GM18907 (cell line): ENCODE data around the gene CACNA2D3.

Experiments
- ATAC-seq: cut with Tn5 transposase; IDR thresholded peaks from one replicate; pipeline ENCODE4 v1.9.1; 2021; ENCODE audit warnings: mild to moderate bottlenecking, moderate library complexity; ENCODE audit not compliant: unreplicated experiment

CACNA2D3 gene

DNA sequence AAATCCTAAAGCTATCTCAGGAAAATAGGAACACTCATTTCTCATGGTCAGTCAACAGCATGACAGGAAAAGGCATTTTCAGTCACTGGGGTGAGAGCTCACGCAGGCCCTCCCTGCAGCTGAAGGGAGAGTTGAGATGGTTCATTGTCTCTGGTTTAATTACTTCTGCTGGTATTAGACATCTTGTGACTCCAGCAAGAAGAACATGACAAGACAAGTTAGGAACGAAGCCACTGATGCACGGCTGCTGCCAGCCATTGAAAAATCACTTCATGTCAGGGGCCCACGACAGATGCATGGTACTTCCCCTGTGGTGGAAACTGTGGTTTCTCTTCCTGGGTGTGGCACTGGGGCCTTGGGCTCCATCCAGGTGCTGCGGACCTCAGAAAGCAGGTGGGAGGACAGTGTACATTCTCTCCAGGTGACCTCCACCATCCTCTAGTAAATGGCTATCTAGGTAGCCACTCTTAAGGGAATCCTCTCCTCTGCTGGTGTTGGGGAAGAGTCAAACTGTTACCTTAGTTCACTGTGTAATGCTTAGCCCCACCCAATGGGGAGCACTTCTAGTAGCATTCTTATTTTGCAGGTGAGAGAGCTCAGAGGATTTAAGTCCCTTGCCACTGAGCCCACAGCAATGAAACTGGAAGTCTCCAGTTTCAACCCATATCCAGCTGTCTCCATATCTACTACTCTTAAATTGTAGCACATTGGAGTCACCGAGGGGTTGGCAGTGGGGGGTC, 531.3 kb downstream of the CACNA2D3 start:
- ATAC-seq = no peak

DNA sequence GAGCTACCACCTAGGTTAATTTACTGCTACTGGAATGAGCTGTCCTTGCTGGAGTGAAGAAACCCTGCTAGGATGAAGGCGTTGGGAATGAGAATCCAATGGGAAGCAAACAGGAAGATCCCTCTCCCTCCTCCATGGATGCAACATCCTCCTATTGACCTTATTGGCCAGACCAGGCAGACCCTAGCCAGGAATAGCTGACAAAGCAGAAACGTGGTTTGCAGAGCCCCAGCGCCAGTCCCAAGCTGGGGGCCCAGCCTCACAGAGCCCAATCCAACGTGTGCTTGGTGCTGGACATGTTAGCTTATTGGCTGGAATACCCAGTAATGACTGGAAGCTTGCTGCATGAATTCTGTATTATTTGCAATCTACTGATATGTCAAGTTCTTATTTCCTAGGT, 532.4 kb downstream of the CACNA2D3 start:
- ATAC-seq = no peak

GRCh38 chr3:54659347-54659746, 537.0 kb downstream of the CACNA2D3 start:
- no peak for ATAC-seq

DNA sequence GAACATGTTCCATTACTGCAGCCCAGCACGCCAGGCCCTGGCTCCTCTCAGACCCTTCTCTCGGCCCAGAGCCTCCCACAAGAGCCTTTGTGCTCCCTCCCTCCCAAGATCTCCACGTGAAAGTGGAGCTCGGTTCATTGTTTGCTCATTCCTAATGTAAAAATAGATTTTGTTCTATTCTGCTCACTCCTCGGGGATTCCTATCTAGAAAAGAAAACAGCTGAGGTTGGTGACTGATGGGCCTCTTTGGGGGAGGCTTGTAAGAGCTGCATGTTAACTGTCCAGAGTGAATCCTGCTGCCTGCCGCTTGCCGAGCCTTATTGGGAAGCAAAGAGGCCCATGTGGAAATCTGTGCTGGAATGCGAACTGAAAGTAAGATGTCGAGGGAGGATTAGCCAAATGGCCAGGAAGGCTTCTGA, 538.4 kb downstream of the CACNA2D3 start:
- no peak for ATAC-seq

DNA sequence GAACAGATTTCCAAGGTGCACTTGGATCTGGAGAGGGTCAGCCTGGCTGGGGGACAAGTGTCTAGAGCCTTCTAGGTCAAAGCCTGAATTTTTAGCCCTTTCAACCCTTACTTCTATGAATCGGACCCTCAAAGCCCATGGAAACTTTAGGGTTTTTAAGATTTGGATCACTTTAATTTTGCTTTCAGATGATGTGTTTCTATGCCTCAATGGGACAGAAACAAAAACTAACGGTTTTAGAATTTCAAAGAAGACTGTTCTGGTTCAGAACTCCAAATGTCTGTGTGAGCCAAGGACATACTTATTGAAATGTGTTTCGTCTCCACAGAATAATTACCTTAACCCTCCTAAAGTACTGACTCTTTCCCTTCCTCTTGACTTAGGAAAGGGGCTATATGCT, 538.8 kb downstream of the CACNA2D3 start:
- no peak for ATAC-seq

DNA sequence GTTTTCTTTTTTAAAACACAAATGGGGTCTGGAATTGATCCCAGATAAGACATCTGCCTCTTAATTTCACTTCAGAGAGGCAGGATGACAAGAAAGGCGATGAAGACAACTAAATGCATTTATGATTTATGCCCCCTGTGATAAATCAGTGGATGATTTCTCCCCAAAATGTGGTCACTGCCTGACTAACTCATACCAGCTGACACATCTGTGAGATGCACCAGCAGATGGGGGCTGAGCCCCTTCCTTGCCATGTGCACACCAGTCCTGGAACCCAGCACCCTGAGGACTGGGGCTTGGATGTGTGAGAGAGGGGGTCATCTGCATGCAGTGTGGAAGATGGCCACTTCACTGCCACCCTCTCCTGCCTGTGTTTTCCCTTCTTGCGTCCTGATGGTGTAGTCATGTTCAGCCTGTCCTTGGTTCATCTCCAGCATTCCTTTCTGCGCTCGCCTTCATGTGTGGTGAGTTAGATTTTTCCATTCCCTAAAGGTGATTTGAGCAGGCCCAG, 541.2 kb downstream of the CACNA2D3 start:
- ATAC-seq = no peak

DNA sequence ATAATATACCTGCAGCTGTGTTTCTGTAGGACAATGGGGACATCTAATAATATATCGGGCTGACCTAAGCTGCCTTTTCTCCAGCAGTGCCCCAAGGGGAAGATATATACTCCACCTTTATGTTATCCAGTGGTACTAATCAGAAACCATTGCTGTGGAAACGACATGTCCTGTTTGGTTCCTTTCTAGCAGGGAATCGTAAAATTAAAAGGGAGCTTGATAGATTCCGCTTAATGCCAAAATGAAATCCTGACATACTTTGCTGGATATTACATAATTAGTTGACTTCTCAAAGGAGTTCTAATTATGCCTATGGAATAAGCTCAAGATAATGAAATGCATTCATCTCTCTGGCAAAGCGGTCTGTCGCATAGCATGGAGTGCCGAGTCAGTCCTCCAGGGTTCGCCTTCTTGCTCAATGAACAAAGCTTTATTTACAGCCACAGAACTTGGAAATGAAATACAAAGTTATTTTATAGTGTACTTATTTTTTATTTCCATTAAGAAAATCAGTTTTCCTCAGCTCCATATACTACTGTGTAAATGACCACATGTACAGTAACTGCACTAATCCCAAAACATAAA, 542.8 kb downstream of the CACNA2D3 start:
- ATAC-seq = no peak

- no peak for ATAC-seq
Observed at GRCh38 chr3:54668236-54668635, 545.9 kb downstream of the CACNA2D3 start.

GRCh38 chr3:54670201-54671000, 548.0 kb downstream of the CACNA2D3 start:
- no peak for ATAC-seq

- no peak for ATAC-seq
Observed at GRCh38 chr3:54671511-54671910, 549.2 kb downstream of the CACNA2D3 start.

DNA sequence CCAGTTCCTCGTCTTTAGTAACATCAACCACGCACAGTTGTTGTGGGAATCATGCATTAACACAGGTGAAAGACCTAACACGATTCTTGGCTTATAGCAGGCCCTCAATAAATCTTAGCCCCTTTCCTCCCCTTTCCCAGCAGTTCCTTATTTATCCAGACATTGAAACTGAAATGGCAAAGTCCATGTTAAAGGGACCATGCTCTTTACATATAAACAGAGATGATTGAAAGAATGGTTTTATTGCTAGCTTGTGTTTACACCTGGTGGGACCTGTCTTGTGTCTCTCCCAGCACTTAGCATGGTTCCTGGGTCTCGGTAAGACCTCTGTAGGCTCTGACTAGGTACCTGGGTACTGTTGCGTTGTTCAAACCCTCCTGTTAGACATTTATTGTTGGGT, 553.7 kb downstream of the CACNA2D3 start:
- no peak for ATAC-seq

DNA sequence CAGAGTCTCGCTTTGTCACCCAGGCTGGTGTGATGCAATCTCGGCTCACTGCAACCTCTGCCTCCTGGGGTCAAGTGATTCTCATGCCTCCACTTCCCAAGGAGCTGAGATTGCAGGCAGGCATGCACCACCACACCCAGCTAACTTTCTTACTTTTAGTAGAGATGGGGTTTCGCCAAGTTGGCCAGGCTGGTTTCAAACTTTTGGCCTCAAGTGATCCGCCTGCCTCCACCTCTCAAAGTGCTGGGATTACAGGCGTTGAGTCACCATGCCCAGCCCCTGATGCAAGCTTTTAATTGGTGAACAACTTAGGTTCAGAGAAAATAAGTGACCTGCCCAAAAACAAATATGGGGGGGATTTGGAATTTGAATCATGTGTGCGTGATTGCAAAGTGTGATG, 559.4 kb downstream of the CACNA2D3 start:
- no peak for ATAC-seq

GRCh38 chr3:54685213-54685612, 562.9 kb downstream of the CACNA2D3 start:
- ATAC-seq = no peak

GRCh38 chr3:54691289-54691771, 569.0 kb downstream of the CACNA2D3 start:
- no peak for ATAC-seq

DNA sequence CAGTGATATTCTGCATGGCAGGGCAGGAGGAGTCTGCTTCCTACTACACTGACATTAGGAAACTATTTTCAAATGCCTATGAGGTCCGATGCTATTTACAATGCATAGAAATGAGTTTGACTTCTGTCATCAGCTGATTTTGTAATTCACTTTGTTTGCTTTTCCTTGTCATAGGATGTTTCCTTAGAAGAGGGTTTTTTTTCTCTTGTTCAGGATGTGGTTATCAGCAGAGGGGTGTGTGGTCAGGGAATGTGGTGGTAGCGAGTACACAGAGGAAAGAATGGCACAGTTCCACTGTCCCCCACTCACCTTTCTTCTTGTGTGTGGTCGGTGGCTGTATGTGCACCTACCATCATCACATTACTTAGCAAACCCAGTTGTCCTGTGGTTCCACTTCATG, 574.0 kb downstream of the CACNA2D3 start:
- ATAC-seq = no peak

- ATAC-seq = no peak
Observed at GRCh38 chr3:54698054-54698453, 575.7 kb downstream of the CACNA2D3 start.

DNA sequence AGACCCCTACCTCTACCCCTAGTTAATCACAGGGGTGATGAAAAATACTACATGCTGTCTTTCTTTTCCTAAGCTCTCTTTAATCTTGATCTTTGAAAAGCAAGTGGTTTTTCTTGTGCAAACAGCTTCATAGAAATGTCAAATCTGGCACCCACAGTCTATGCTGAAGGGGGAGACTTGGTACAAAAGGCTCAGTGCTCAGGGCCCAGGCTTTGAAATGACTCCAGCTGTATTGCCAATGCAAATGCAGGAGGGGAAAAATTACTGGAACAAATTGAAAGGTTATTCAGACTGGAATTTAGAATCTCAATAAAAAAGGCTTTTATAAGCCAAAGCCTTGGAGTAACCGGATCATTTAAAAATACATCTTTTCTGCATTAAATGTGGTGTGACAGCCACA, 581.6 kb downstream of the CACNA2D3 start:
- ATAC-seq = no peak

DNA sequence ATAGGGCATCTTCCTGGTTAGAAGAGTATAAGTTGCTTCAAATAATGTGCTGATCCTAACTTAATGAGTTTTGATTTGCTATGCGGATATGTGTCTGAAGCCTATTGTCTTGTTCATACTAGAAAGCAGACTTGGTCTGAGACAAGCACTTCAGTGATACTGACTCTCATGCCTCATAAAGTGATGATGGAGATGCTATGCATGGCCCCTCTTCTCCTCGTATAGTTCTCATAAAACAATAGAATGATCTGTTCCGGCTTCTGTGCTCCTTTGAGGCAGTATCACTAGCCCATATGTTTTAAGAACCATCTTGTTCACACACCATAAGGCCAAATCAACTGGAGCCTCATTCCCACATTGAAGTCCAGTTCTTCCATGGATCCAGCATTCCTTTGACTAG, 583.4 kb downstream of the CACNA2D3 start:
- no peak for ATAC-seq

GRCh38 chr3:54706738-54707137, 584.4 kb downstream of the CACNA2D3 start:
- ATAC-seq = no peak

DNA sequence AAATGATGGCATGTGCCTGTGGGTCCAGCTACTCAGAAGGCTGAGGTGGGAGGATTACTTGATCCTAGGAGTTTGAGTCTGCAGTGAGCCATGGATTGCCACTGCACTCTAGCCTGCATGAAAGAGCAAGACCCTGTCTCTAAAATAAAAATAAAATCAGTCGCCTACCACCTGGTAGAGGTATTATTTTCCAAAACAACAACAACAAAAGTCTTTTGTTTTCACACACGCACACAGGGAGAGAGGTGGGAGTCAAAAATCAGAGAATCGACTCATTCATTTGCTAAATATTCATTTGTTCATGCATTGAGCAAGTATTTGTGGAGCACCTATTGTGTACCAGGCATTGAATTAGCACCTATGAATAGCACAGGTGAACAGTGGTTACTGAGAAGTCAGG, 587.4 kb downstream of the CACNA2D3 start:
- no peak for ATAC-seq

DNA sequence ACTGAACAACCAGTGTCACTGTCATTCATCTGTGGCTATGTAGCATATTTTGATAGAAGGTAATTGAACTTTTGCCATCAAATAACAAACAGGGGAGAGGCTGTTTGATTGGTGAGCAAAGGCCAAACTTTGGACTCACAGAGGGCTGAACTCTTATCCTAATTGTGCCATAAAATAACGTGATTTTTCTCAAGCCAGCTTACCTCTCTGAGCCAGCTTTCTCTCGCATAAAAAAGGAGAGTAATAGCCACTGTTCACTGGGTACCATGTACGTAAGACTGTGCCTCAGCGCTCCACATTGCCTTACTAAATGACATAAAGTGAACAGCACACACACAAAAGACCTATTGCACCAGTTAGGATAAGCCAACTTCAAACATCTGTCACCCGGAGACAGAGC, 588.6 kb downstream of the CACNA2D3 start:
- no peak for ATAC-seq

GRCh38 chr3:54712539-54712938, 590.2 kb downstream of the CACNA2D3 start:
- ATAC-seq = no peak
